T-helper 1 cell (primary cell): Measurements from ENCODE around the gene CHERP.
A peak's percentile ranks its signal among the peaks of the same experiment; 100 is the strongest.

Experiments
- DNase-seq, 5 donors: peaks; one replicate each; pipeline ENCODE4 v3.0.0-alpha.2; 2012 to 2020

The CHERP gene

GRCh38 chr19:16470911-16471811 is 71.1 kb downstream of the CHERP start:
- peak in 2 of 5 donors; percentile 8 to 25 for DNase-seq

GRCh38 chr19:16470541-16470910 is 71.7 kb downstream of the CHERP start:
- DNase-seq = no peak
